ENCODE results near the gene LGALS7.
"Not testable (repeated sequence)": the region's sequence is repeated elsewhere in the genome, so short reads cannot be mapped to it uniquely, and the experiment has no call there.

Gene LGALS7

GRCh38 chr19:38771569-38771968 lies 1.7 kb downstream of the LGALS7 start:
- H3K9ac ChIP-seq (ENCODE audit: low read depth in 1 of 2, low read length in 2 of 2); H3K27me3 ChIP-seq (ENCODE audit: control insufficient read depth in 2 of 2, insufficient read depth in 2 of 2, low read length in 2 of 2); H3K36me3 ChIP-seq (ENCODE audit: control insufficient read depth in 2 of 2, insufficient read depth in 2 of 2, low read length in 2 of 2); H3K27ac ChIP-seq (ENCODE audit: low read depth in 2 of 2, low read length in 2 of 2); H3K9me3 ChIP-seq (ENCODE audit: control insufficient read depth in 2 of 2, low read length in 2 of 2); H3K4me3 ChIP-seq (ENCODE audit: low read length in 2 of 2); H3K4me1 ChIP-seq (ENCODE audit: control insufficient read depth in 2 of 2, insufficient read depth in 2 of 2, low read length in 2 of 2): not testable (repeated sequence)

- H3K4me3 ChIP-seq (ENCODE audit: low read length in 2 of 2); H3K4me1 ChIP-seq (ENCODE audit: control insufficient read depth in 2 of 2, insufficient read depth in 2 of 2, low read length in 2 of 2); H3K27me3 ChIP-seq (ENCODE audit: control insufficient read depth in 2 of 2, insufficient read depth in 2 of 2, low read length in 2 of 2); H3K9ac ChIP-seq (ENCODE audit: low read depth in 1 of 2, low read length in 2 of 2); H3K36me3 ChIP-seq (ENCODE audit: control insufficient read depth in 2 of 2, insufficient read depth in 2 of 2, low read length in 2 of 2); H3K9me3 ChIP-seq (ENCODE audit: control insufficient read depth in 2 of 2, low read length in 2 of 2); H3K27ac ChIP-seq (ENCODE audit: low read depth in 2 of 2, low read length in 2 of 2): not testable (repeated sequence)
Measured at GRCh38 chr19:38770949-38771275, 2.4 kb downstream of the LGALS7 start.

GRCh38 chr19:38770228-38770948 lies 2.9 kb downstream of the LGALS7 start:
- H3K27ac ChIP-seq (ENCODE audit: low read depth in 2 of 2, low read length in 2 of 2); H3K36me3 ChIP-seq (ENCODE audit: control insufficient read depth in 2 of 2, insufficient read depth in 2 of 2, low read length in 2 of 2); H3K9me3 ChIP-seq (ENCODE audit: control insufficient read depth in 2 of 2, low read length in 2 of 2); H3K4me1 ChIP-seq (ENCODE audit: control insufficient read depth in 2 of 2, insufficient read depth in 2 of 2, low read length in 2 of 2); H3K27me3 ChIP-seq (ENCODE audit: control insufficient read depth in 2 of 2, insufficient read depth in 2 of 2, low read length in 2 of 2): not testable (repeated sequence)
- H3K4me3 ChIP-seq (ENCODE audit: low read length in 2 of 2), result peak overlapping the region; percentile 26 to 48
- peak overlapping the region in 1 of 2 donors; percentile 14 for H3K9ac ChIP-seq (ENCODE audit: low read depth in 1 of 2, low read length in 2 of 2)

- Histone ChIP-seq H3K4me3 (ENCODE audit: low read length in 2 of 2) (peak overlapping the region; percentile 26 to 48), H3K36me3 (ENCODE audit: control insufficient read depth in 2 of 2, insufficient read depth in 2 of 2, low read length in 2 of 2) (no peaks in the 10 kb centered on the region), H3K9ac (ENCODE audit: low read depth in 1 of 2, low read length in 2 of 2) (peak overlapping the region in 1 of 2 donors; percentile 14), H3K4me1 (ENCODE audit: control insufficient read depth in 2 of 2, insufficient read depth in 2 of 2, low read length in 2 of 2) (peaks cover 2 to 4% of the 10 kb centered on the region in 2 donors), H3K27ac (ENCODE audit: low read depth in 2 of 2, low read length in 2 of 2) (peak overlapping the region in 1 of 2 donors; percentile 55), H3K27me3 (ENCODE audit: control insufficient read depth in 2 of 2, insufficient read depth in 2 of 2, low read length in 2 of 2) (no peaks in the 10 kb centered on the region), H3K9me3 (ENCODE audit: control insufficient read depth in 2 of 2, low read length in 2 of 2) (no peaks in the 10 kb centered on the region)
Measured at GRCh38 chr19:38769635-38770211, 3.6 kb downstream of the LGALS7 start.

GRCh38 chr19:38766276-38767047 lies 6.9 kb downstream of the LGALS7 start:
- Histone ChIP-seq H3K9me3 (ENCODE audit: control insufficient read depth in 2 of 2, low read length in 2 of 2) (no peaks in the 10 kb centered on the region), H3K4me1 (ENCODE audit: control insufficient read depth in 2 of 2, insufficient read depth in 2 of 2, low read length in 2 of 2) (peaks cover 2 to 4% of the 10 kb centered on the region in 2 donors), H3K9ac (ENCODE audit: low read depth in 1 of 2, low read length in 2 of 2) (no peak overlapping the region), H3K36me3 (ENCODE audit: control insufficient read depth in 2 of 2, insufficient read depth in 2 of 2, low read length in 2 of 2) (no peaks in the 10 kb centered on the region), H3K4me3 (ENCODE audit: low read length in 2 of 2) (no peak overlapping the region), H3K27me3 (ENCODE audit: control insufficient read depth in 2 of 2, insufficient read depth in 2 of 2, low read length in 2 of 2) (no peaks in the 10 kb centered on the region), H3K27ac (ENCODE audit: low read depth in 2 of 2, low read length in 2 of 2) (no peak overlapping the region)

- Histone ChIP-seq H3K27ac (ENCODE audit: low read depth in 2 of 2, low read length in 2 of 2) (no peak overlapping the region), H3K9me3 (ENCODE audit: control insufficient read depth in 2 of 2, low read length in 2 of 2) (no peaks in the 10 kb centered on the region), H3K4me3 (ENCODE audit: low read length in 2 of 2) (no peak overlapping the region), H3K9ac (ENCODE audit: low read depth in 1 of 2, low read length in 2 of 2) (no peak overlapping the region), H3K4me1 (ENCODE audit: control insufficient read depth in 2 of 2, insufficient read depth in 2 of 2, low read length in 2 of 2) (peaks cover 2 to 4% of the 10 kb centered on the region in 2 donors), H3K27me3 (ENCODE audit: control insufficient read depth in 2 of 2, insufficient read depth in 2 of 2, low read length in 2 of 2) (no peaks in the 10 kb centered on the region), H3K36me3 (ENCODE audit: control insufficient read depth in 2 of 2, insufficient read depth in 2 of 2, low read length in 2 of 2) (no peaks in the 10 kb centered on the region)
Measured at GRCh38 chr19:38765214-38765613, 8.1 kb downstream of the LGALS7 start.

- Histone ChIP-seq H3K9ac (ENCODE audit: low read depth in 1 of 2, low read length in 2 of 2) (no peak overlapping the region), H3K4me1 (ENCODE audit: control insufficient read depth in 2 of 2, insufficient read depth in 2 of 2, low read length in 2 of 2) (peaks cover 0 to 5% of the 10 kb centered on the region in 2 donors), H3K27ac (ENCODE audit: low read depth in 2 of 2, low read length in 2 of 2) (no peak overlapping the region), H3K36me3 (ENCODE audit: control insufficient read depth in 2 of 2, insufficient read depth in 2 of 2, low read length in 2 of 2) (no peaks in the 10 kb centered on the region), H3K27me3 (ENCODE audit: control insufficient read depth in 2 of 2, insufficient read depth in 2 of 2, low read length in 2 of 2) (no peaks in the 10 kb centered on the region), H3K4me3 (ENCODE audit: low read length in 2 of 2) (no peak overlapping the region), H3K9me3 (ENCODE audit: control insufficient read depth in 2 of 2, low read length in 2 of 2) (no peaks in the 10 kb centered on the region)
Measured at GRCh38 chr19:38763795-38764220, 9.5 kb downstream of the LGALS7 start.

- not testable (repeated sequence) for H3K4me1 ChIP-seq (ENCODE audit: control insufficient read depth in 2 of 2, insufficient read depth in 2 of 2, low read length in 2 of 2); H3K27ac ChIP-seq (ENCODE audit: low read depth in 2 of 2, low read length in 2 of 2); H3K9me3 ChIP-seq (ENCODE audit: control insufficient read depth in 2 of 2, low read length in 2 of 2); H3K9ac ChIP-seq (ENCODE audit: low read depth in 1 of 2, low read length in 2 of 2); H3K27me3 ChIP-seq (ENCODE audit: control insufficient read depth in 2 of 2, insufficient read depth in 2 of 2, low read length in 2 of 2); H3K36me3 ChIP-seq (ENCODE audit: control insufficient read depth in 2 of 2, insufficient read depth in 2 of 2, low read length in 2 of 2); H3K4me3 ChIP-seq (ENCODE audit: low read length in 2 of 2)
Measured at GRCh38 chr19:38761884-38762389, 11.4 kb downstream of the LGALS7 start.

GRCh38 chr19:38760805-38761517 lies 12.4 kb downstream of the LGALS7 start:
- not testable (repeated sequence) for H3K4me3 ChIP-seq (ENCODE audit: low read length in 2 of 2); H3K9ac ChIP-seq (ENCODE audit: low read depth in 1 of 2, low read length in 2 of 2); H3K27me3 ChIP-seq (ENCODE audit: control insufficient read depth in 2 of 2, insufficient read depth in 2 of 2, low read length in 2 of 2); H3K27ac ChIP-seq (ENCODE audit: low read depth in 2 of 2, low read length in 2 of 2); H3K9me3 ChIP-seq (ENCODE audit: control insufficient read depth in 2 of 2, low read length in 2 of 2); H3K4me1 ChIP-seq (ENCODE audit: control insufficient read depth in 2 of 2, insufficient read depth in 2 of 2, low read length in 2 of 2); H3K36me3 ChIP-seq (ENCODE audit: control insufficient read depth in 2 of 2, insufficient read depth in 2 of 2, low read length in 2 of 2)

GRCh38 chr19:38759590-38760003 lies 13.7 kb downstream of the LGALS7 start:
- Histone ChIP-seq H3K4me1 (ENCODE audit: control insufficient read depth in 2 of 2, insufficient read depth in 2 of 2, low read length in 2 of 2) (peaks cover 0 to 5% of the 10 kb centered on the region in 2 donors), H3K4me3 (ENCODE audit: low read length in 2 of 2) (peak overlapping the region in 1 of 2 donors; percentile 9), H3K27me3 (ENCODE audit: control insufficient read depth in 2 of 2, insufficient read depth in 2 of 2, low read length in 2 of 2) (no peaks in the 10 kb centered on the region), H3K36me3 (ENCODE audit: control insufficient read depth in 2 of 2, insufficient read depth in 2 of 2, low read length in 2 of 2) (no peaks in the 10 kb centered on the region), H3K9ac (ENCODE audit: low read depth in 1 of 2, low read length in 2 of 2) (peak overlapping the region in 1 of 2 donors; percentile 12), H3K9me3 (ENCODE audit: control insufficient read depth in 2 of 2, low read length in 2 of 2) (no peaks in the 10 kb centered on the region), H3K27ac (ENCODE audit: low read depth in 2 of 2, low read length in 2 of 2) (peak overlapping the region; percentile 59 to 69)

All from mucosa of rectum (tissue), 2 donors.